ENCODE measurements around the gene BRD3.
A peak's percentile ranks its signal among the peaks of the same experiment; 100 is the strongest.
"Not testable (repeated sequence)": the region's sequence is repeated elsewhere in the genome, so short reads cannot be mapped to it uniquely, and the experiment has no call there.

Gene BRD3

DNA sequence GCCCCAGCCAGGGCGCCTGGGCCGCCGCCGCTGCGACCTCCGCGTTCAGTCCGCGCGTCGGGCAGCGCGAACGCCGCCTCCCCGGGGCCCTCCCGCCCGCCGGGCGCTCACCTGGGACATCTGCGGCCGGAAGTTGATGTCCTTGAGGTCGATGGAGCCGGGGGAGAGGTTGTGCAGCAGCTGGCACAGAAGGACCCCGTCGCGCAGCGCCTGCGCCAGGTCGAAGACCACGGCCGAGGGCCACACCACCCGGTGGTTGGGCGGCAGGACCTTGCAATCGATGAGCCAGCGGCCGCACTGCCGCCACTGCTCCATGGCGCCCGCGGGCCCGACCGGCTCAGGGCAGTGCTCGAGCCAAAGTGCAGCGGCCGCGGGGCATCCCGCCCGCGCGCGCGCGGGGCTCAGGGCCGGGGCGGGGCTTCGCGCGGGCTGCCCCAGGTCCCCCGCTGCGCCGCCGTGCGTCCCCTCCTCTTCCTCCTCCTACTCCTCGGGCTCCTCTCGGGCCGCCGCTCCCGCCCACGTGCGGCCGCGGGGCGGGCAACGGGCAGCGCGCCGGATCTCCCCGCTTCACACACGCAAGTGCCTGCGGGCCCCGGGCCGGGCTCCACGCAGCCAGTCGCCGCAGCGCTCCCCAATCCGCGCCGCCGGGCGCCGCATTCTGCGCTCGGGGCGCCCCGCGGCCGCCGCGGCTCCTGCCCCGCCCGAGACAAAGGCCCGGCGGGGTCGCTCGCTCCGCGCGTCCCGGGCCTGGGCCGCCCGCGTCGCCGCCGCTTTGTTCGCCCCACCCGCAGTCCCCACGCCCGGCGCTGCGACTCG lies 75.7 kb downstream of the BRD3 start, which contains the start of gene VAV2:
Gene VAV2, minus strand, starts transcription at position 361 of the 816 bp plus-strand sequence. Its CDS starts 46 bp downstream, at position 315.
- TF ChIP-seq, protein P1, sequence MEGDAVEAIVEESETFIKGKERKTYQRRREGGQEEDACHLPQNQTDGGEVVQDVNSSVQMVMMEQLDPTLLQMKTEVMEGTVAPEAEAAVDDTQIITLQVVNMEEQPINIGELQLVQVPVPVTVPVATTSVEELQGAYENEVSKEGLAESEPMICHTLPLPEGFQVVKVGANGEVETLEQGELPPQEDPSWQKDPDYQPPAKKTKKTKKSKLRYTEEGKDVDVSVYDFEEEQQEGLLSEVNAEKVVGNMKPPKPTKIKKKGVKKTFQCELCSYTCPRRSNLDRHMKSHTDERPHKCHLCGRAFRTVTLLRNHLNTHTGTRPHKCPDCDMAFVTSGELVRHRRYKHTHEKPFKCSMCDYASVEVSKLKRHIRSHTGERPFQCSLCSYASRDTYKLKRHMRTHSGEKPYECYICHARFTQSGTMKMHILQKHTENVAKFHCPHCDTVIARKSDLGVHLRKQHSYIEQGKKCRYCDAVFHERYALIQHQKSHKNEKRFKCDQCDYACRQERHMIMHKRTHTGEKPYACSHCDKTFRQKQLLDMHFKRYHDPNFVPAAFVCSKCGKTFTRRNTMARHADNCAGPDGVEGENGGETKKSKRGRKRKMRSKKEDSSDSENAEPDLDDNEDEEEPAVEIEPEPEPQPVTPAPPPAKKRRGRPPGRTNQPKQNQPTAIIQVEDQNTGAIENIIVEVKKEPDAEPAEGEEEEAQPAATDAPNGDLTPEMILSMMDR (IDR thresholded peaks at IDR 0.05; ENCODE audit: extremely low read depth, missing control alignments), result no peak
- DNase-seq (ENCODE audit: low spot score), result peak; percentile 92

DNA sequence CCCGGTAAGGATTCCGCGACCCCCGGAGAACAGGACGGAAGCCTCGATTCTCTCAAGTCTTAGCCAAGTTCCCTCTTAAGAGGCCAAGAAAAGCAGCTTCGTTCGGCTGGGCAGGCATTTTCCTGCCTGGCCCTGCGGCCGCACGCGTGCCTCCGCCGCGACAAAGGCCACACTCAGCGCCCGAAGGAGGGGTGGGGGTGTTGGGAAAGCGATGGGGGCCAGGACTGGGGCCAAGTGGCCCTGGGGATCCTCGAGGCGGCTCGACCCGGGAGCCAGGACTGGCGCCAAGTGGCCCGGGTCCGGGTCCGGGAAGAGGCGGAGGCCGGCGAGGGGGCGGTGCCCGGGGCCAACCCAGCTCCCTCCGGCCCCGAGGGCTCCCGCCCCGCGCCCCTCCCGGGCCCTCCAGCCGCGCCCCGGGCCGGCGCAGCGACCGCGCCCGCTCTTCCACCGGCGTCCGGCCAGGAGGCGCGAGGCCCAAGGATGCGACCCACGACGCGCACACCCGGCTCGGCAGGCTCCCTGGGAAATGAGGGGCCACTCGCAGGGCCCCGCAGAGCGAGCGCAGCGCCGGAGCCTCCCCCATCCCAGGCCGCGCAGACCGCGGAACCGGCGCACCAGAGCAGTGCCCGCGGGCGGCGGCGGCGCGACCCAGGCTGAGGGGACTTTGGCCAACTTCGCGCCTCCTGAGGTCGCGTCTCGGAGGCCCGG lies 76.5 kb downstream of the BRD3 start:
- DNase-seq (ENCODE audit: low spot score), result peak; percentile 65
- TF ChIP-seq, protein P1 (IDR thresholded peaks at IDR 0.05; ENCODE audit: extremely low read depth, missing control alignments), result no peak

DNA sequence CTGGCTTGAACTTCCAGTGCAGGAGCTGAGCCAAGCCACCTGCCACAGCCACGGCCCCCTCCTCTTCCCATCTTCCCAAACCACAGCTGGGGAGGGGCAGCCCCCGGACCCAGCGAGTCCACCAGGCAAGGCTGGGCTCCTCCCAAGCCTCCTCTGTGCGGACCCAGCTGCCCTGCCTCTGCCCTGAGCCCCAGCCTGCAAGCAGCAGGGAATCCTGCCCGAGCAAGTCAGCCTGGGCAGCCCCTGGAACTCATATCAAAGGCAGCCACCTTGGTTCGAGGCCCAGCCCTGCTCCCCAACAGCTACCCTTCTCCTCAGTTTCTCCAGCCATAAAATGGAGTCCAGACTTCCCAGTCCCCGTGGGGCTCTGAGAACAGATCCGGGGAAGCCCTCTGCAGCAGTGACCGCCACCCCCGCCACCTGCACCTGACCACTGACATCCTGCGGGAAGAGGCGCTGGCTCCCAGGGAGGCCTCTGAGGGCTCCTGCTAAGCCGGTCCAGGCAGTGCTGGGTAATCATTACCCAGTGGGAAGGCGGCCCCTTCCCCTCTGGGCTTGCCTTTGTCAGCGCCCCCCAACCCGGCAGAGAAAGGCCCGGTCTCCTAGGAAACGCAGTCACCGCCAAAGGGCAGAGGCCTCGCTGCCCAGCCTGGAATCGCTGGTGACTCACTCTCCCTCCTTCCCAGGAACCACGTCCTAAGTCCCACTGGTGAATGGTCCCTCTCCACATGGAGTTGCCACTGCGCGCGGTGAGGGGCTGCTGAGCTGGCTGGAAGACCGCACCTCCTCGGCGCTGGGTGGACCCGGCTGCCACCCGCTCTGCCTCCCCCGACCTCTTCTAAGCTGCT lies 77.2 kb downstream of the BRD3 start:
- TF ChIP-seq, protein P1 (IDR thresholded peaks at IDR 0.05; ENCODE audit: extremely low read depth, missing control alignments), result no peak
- no peak for DNase-seq (ENCODE audit: low spot score)

DNA sequence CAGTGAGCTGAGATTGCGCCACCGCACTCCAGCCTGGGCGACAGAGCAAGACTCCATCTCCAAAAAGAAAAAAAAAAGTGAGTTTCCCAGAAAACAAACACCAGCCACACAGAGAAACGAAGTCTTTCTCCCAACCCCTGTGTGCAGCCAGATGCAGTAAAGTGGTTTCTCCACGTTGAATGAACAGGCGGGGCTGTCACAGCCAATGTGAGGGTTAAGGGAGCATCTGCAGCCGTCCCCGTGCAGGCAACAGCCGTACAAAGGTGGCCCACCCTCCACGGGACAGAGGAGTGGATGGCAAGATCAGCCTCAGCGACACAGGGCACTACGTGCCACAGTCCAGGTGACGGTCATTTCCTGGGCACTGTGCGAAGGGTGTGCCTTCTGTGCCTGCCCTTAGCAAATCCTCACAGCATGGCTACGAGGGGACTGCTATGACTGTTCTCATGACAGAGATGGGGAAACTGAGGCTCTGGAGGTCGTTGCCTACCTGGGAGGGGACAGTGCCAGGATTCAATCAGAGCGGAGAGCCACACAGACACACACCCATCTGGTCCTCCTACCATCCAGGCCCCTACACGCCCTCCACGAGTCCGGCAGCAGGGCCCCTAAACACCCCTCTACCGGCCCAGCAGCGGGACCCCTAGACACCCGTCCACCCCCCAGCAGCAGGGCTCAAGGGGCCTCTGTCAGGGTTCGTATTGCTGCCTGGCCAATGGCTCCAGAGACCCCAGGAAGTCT lies 78.0 kb downstream of the BRD3 start:
- TF ChIP-seq, protein P1 (IDR thresholded peaks at IDR 0.05; ENCODE audit: extremely low read depth, missing control alignments), result no peak
- no peak for DNase-seq (ENCODE audit: low spot score)

DNA sequence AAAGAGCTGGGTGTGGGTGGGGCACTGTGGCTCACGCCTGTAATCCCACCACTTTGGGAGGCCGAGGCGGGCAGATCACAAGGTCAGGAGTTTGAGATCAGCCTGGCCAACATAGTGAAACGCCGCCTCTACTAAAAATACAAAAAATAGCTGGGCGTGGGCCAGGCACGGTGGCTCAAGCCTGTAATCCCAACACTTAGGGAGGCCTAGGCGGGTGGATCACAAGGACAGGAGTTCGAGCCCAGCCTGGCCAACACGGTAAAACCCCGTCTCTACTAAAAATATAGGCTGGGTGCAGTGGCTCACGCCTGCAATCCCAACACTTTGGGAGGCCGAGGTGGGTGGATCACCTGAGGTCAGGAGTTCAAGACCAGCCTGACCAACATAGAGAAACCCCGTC lies 79.1 kb downstream of the BRD3 start:
- not testable (repeated sequence) for DNase-seq (ENCODE audit: low spot score)

DNA sequence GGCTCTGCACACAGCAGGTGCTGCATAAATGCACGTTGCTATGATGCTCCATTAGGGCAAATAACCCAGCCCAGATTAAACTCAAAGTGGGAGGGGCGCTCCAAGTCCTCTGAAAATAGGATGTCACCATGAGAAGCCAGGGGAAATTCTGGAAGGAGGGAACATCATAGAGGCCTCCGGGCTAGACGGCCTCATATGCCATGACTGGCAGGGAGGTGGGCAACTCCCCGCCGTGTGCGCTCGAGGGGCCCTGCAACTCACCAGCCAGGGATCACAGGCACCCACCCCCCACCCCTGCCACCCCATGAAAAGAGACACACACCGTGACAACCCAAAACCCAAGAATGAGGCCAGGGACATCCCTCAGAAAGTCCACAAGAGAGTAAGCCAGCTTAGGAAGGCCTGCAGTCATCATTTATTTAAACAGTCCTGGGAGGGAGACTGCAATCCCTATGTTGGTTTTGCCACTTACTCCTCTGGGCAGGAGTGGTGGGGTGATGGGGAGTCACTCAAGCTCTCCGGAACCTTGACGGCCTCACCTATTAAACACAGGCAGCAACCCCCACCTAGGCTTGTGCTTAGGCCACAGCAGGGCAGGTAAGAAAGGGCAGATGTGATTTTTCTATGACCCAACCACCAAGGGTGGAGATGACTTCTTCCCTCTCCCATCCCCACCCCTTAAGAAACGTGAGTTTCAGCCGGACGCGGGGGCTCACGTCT lies 79.7 kb downstream of the BRD3 start:
- DNase-seq (ENCODE audit: low spot score), result no peak
- TF ChIP-seq, protein P1 (IDR thresholded peaks at IDR 0.05; ENCODE audit: extremely low read depth, missing control alignments), result no peak

DNA sequence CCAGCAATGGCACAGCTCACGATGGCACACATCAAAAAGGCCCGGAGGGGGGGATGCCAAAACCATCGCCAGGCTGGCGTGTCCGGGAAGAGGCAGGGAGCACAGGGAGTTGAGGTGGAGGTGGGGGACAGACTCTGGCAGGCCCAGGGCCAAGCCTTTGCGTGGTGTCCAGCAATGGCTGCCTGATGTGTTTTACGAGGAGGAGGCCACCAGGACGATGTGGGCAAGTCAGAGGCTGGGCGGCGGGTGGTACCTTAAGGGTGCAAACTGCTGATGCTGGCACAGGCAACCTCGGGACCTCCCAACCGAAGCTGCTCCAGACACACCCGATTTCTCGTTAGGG lies 80.4 kb downstream of the BRD3 start:
- TF ChIP-seq, protein P1 (IDR thresholded peaks at IDR 0.05; ENCODE audit: extremely low read depth, missing control alignments), result no peak
- no peak for DNase-seq (ENCODE audit: low spot score)

All from GM20000 (cell line).